ENCODE results near the gene BCHE. TPM values are rescaled to one million over a fixed set of nuclear protein-coding genes. Genes with fewer than 3 reads are reported as not detected.

Gene BCHE
- total RNA-seq, 1 experiment from 2014 or later = 1.7 TPM

GRCh38 chr3:165839296-165840076 is 2.3 kb upstream of the BCHE start (continued):
- TF ChIP-seq OVOL2 (CRISPR knock-in tag; IDR thresholded peaks at IDR 0.05; ENCODE audit: borderline replicate concordance) (no peak), E2F1 (CRISPR knock-in tag; IDR thresholded peaks at IDR 0.05) (no peak)

- POLR2A ChIA-PET = no interaction called here
- CTCF ChIA-PET = interaction anchor here (1.3 kb wide), 1 partner anchor 17 kb away, joined by 3 read pairs; no protein-coding TSS in a partner anchor
These were observed 578 bp upstream of the BCHE start for GRCh38 chr3:165837801-165838200.

GRCh38 chr3:165835431-165835830 is 1.8 kb downstream of the BCHE start:
- Mint-ChIP-seq H3K4me1 (peaks cover 16% of the 10 kb centered on the region), H3K9me3 (no peaks in the 10 kb centered on the region), H3K36me3 (no peaks in the 10 kb centered on the region), H3K4me3 (no peak overlapping the region), H3K27ac (no peak overlapping the region), H3K27me3 (ENCODE audit: low read depth) (no peaks in the 10 kb centered on the region)
- ChIA-PET POLR2A (no interaction called here), CTCF (no interaction called here)
- TF ChIP-seq ZMAT4 (CRISPR knock-in tag; IDR thresholded peaks at IDR 0.05) (no peak), USF2 (CRISPR knock-in tag; IDR thresholded peaks at IDR 0.05) (no peak), HMGXB4 (CRISPR knock-in tag; IDR thresholded peaks at IDR 0.05) (no peak)
- DNase-seq (ENCODE audit: low spot score) (no peak), ATAC-seq (no peak)

More at GRCh38 chr3:165837801-165838200, 578 bp upstream of the BCHE start:
- ATAC-seq (no peak), DNase-seq (ENCODE audit: low spot score) (no peak)
- Mint-ChIP-seq H3K27me3 (ENCODE audit: low read depth) (no peaks in the 10 kb centered on the region), H3K36me3 (no peaks in the 10 kb centered on the region), H3K4me3 (no peak overlapping the region), H3K27ac (no peak overlapping the region), H3K9me3 (no peaks in the 10 kb centered on the region), H3K4me1 (peaks cover 16% of the 10 kb centered on the region)
- TF ChIP-seq FOXP1 (CRISPR knock-in tag; IDR thresholded peaks at IDR 0.05; ENCODE audit: borderline replicate concordance) = no peak
- TF ChIP-seq SMAD4 (CRISPR knock-in tag; IDR thresholded peaks at IDR 0.05) = no peak
- no peak for TF ChIP-seq ZNF396 (CRISPR knock-in tag; IDR thresholded peaks at IDR 0.05; ENCODE audit: borderline replicate concordance)
- no peak for TF ChIP-seq NFATC4 (CRISPR knock-in tag; IDR thresholded peaks at IDR 0.05)
- no peak for TF ChIP-seq KAT7 (CRISPR knock-in tag; IDR thresholded peaks at IDR 0.05; ENCODE audit: borderline replicate concordance)
- TF ChIP-seq IRF2 (CRISPR knock-in tag; IDR thresholded peaks at IDR 0.05; ENCODE audit: borderline replicate concordance, low read depth) = no peak
- TF ChIP-seq IRF1 (CRISPR knock-in tag; IDR thresholded peaks at IDR 0.05) = no peak
- no peak for TF ChIP-seq SMAD3 (CRISPR knock-in tag; IDR thresholded peaks at IDR 0.05; ENCODE audit: borderline replicate concordance)
- no peak for TF ChIP-seq TCF7 (CRISPR knock-in tag; IDR thresholded peaks at IDR 0.05; ENCODE audit: low read depth)

GRCh38 chr3:165830746-165831145 is 6.5 kb downstream of the BCHE start:
- ChIA-PET POLR2A (no interaction called here), CTCF (no interaction called here)
- Mint-ChIP-seq H3K36me3 (no peaks in the 10 kb centered on the region), H3K27me3 (ENCODE audit: low read depth) (no peaks in the 10 kb centered on the region), H3K27ac (no peak overlapping the region), H3K9me3 (no peaks in the 10 kb centered on the region), H3K4me1 (0 out of 2 replicates have a peak, but pooled peaks cover 3% of the 10 kb centered on the region), H3K4me3 (no peak overlapping the region)
- no peak for ATAC-seq
- DNase-seq (ENCODE audit: low spot score) = no peak
- TF ChIP-seq ZNF317 (CRISPR knock-in tag; IDR thresholded peaks at IDR 0.05; ENCODE audit: borderline replicate concordance, low read depth) = no peak
- TF ChIP-seq JUN (CRISPR knock-in tag; IDR thresholded peaks at IDR 0.05) = no peak
- TF ChIP-seq RORB (CRISPR knock-in tag; IDR thresholded peaks at IDR 0.05) = no peak
- no peak for TF ChIP-seq MXD4 (CRISPR knock-in tag; IDR thresholded peaks at IDR 0.05; ENCODE audit: borderline replicate concordance)
- TF ChIP-seq ZNF219 (CRISPR knock-in tag; IDR thresholded peaks at IDR 0.05; ENCODE audit: borderline replicate concordance) = no peak
- no peak for TF ChIP-seq SP1 (CRISPR knock-in tag; conservative IDR thresholded peaks at IDR 0.05)
- no peak for TF ChIP-seq ATF2 (CRISPR knock-in tag; IDR thresholded peaks at IDR 0.05; ENCODE audit: borderline replicate concordance, low read depth)
- no peak for TF ChIP-seq TP53 (CRISPR knock-in tag; IDR thresholded peaks at IDR 0.05)
- TF ChIP-seq TEAD4 (CRISPR knock-in tag; IDR thresholded peaks at IDR 0.05) = no peak
- no peak for TF ChIP-seq FOXP1 (CRISPR knock-in tag; IDR thresholded peaks at IDR 0.05; ENCODE audit: borderline replicate concordance)
